Stimulated activated CD4-positive, alpha-beta T cell treated with anti-CD3 and anti-CD28 coated beads, TNF-alpha, amount 100 ng/mL, for 24 hours (primary cell): ENCODE data around the gene PDE6A.

ENCODE experiments used
- DNase-seq, 3 experiments: peaks; one replicate each; pipeline ENCODE4 v3.0.0-alpha.2; 2020; ENCODE audit warnings: low read depth in 3 of 3

PDE6A gene

GRCh38 chr5:149817539-149818060 is 127.0 kb downstream of the PDE6A start:
- DNase-seq = no peak

GRCh38 chr5:149816661-149817060 is 127.9 kb downstream of the PDE6A start:
- no peak for DNase-seq

DNA sequence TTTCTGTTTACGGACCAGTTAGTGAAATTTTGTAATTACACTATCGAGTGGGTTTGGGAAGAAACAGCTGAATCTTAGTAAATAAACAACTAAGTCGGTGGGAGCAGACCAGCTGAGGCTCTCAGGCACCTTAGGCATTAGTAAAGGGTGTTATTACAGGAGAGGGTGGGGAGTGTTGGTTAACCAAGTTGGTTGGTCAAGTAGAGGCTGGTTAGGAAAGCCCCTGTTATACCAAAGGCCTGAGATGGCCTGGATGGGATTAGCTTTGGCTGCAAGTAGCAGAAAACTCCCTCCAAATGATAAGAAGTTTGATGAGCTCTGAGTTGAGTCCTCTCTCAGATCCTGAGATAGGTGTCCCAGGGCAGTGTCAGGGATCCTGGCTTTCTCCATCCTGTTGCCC is 133.1 kb downstream of the PDE6A start:
- DNase-seq = no peak

- no peak for DNase-seq
Measured at GRCh38 chr5:149810856-149811255, 133.7 kb downstream of the PDE6A start.

DNA sequence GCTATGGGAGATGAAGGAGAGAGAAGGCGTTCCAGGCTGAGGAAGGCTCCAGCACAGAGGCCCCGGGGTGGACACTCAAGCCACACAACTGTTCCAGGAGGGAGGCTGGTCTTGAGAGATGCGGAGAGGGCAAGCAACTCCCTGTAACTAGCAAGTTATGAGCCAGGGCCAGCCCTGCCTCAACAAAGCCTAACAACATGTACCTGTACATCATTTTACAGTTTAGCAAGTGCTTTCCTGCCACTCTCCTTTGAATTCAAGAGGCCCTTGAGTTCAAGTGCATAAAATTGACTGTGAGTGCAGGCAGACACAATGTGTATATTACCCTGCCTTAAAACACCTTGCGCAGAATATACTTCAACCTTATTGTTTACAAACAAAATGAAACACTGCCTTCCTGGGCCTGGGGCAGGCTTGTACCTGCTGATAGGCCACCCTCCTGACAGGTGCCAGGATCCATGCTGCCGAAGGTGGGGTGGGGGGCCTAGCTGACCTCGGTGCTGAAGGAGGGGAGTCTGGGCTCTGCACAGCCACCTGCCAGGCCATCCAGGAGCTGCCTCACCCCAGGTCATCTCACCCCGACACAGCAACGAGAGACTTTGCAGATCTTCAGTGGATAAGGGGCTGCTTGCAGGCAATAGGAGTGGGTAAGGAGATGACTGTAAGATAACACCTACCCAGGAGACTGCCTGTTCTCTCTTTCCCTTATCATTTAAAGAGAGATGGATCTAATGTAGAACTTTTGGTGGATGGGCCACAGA is 134.5 kb downstream of the PDE6A start:
- DNase-seq = no peak

GRCh38 chr5:149808264-149808982 is 136.2 kb downstream of the PDE6A start:
- no peak for DNase-seq
